IPS-18a (cell line): ENCODE data around the gene WDR76.

Experiments
- H3K27ac ChIP-seq: one replicate; pipeline ENCODE4 v1.5.1; 2013; ENCODE audit warnings: low read length
- H3K27me3 ChIP-seq: one replicate; pipeline ENCODE4 v1.6.1; 2013; ENCODE audit warnings: mild to moderate bottlenecking, low read length; ENCODE audit not compliant: control insufficient read depth, insufficient read depth
- H3K36me3 ChIP-seq: one replicate; pipeline ENCODE4 v1.6.1; 2013; ENCODE audit warnings: low read depth, low read length; ENCODE audit not compliant: control insufficient read depth
- H3K4me1 ChIP-seq: one replicate; pipeline ENCODE4 v1.6.1; 2013; ENCODE audit warnings: low read depth, low read length; ENCODE audit not compliant: control insufficient read depth
- H3K4me3 ChIP-seq: one replicate; pipeline ENCODE4 v1.5.1; 2013; ENCODE audit warnings: low read length
- H3K9ac ChIP-seq: one replicate; pipeline ENCODE4 v1.6.1; 2013; ENCODE audit warnings: mild to moderate bottlenecking, low read length, moderate library complexity
- H3K9me3 ChIP-seq: one replicate; pipeline ENCODE4 v1.6.1; 2013; ENCODE audit warnings: low read depth, low read length; ENCODE audit not compliant: control insufficient read depth

Gene WDR76

GRCh38 chr15:43881245-43881644 lies 54.4 kb downstream of the WDR76 start:
- Histone ChIP-seq H3K4me1 (peaks cover 17% of the 10 kb centered on the region), H3K36me3 (no peaks in the 10 kb centered on the region), H3K4me3 (no peak overlapping the region), H3K9ac (no peak overlapping the region), H3K9me3 (no peaks in the 10 kb centered on the region), H3K27ac (no peak overlapping the region), H3K27me3 (no peaks in the 10 kb centered on the region)

- H3K36me3 ChIP-seq, result no peaks in the 10 kb centered on the region
- H3K4me1 ChIP-seq, result peaks cover 17% of the 10 kb centered on the region
- H3K27ac ChIP-seq, result no peak overlapping the region
- no peak overlapping the region for H3K9ac ChIP-seq
- H3K27me3 ChIP-seq, result no peaks in the 10 kb centered on the region
- H3K4me3 ChIP-seq, result no peak overlapping the region
- no peaks in the 10 kb centered on the region for H3K9me3 ChIP-seq
Observed at GRCh38 chr15:43881944-43882343, 55.1 kb downstream of the WDR76 start.

GRCh38 chr15:43883571-43883970 lies 56.8 kb downstream of the WDR76 start:
- H3K27ac ChIP-seq, result no peak overlapping the region
- H3K27me3 ChIP-seq, result no peaks in the 10 kb centered on the region
- no peaks in the 10 kb centered on the region for H3K9me3 ChIP-seq
- H3K36me3 ChIP-seq, result peaks cover 8% of the 10 kb centered on the region
- H3K9ac ChIP-seq, result no peak overlapping the region
- no peak overlapping the region for H3K4me3 ChIP-seq
- peaks cover 17% of the 10 kb centered on the region for H3K4me1 ChIP-seq

GRCh38 chr15:43886558-43886957 lies 59.8 kb downstream of the WDR76 start:
- no peaks in the 10 kb centered on the region for H3K27me3 ChIP-seq
- peaks cover 4% of the 10 kb centered on the region for H3K4me1 ChIP-seq
- no peak overlapping the region for H3K9ac ChIP-seq
- no peak overlapping the region for H3K4me3 ChIP-seq
- no peak overlapping the region for H3K27ac ChIP-seq
- peaks cover 8% of the 10 kb centered on the region for H3K36me3 ChIP-seq
- no peaks in the 10 kb centered on the region for H3K9me3 ChIP-seq

GRCh38 chr15:43887901-43888300 lies 61.1 kb downstream of the WDR76 start:
- Histone ChIP-seq H3K4me1 (no peaks in the 10 kb centered on the region), H3K27me3 (no peaks in the 10 kb centered on the region), H3K9ac (no peak overlapping the region), H3K9me3 (no peaks in the 10 kb centered on the region), H3K27ac (no peak overlapping the region), H3K36me3 (peaks cover 8% of the 10 kb centered on the region), H3K4me3 (no peak overlapping the region)

- no peaks in the 10 kb centered on the region for H3K9me3 ChIP-seq
- no peak overlapping the region for H3K4me3 ChIP-seq
- H3K4me1 ChIP-seq, result no peaks in the 10 kb centered on the region
- no peaks in the 10 kb centered on the region for H3K27me3 ChIP-seq
- no peak overlapping the region for H3K27ac ChIP-seq
- H3K9ac ChIP-seq, result no peak overlapping the region
- peaks cover 8% of the 10 kb centered on the region for H3K36me3 ChIP-seq
Observed at GRCh38 chr15:43889042-43889441, 62.2 kb downstream of the WDR76 start.

- Histone ChIP-seq H3K36me3 (no peaks in the 10 kb centered on the region), H3K9ac (no peak overlapping the region), H3K9me3 (no peaks in the 10 kb centered on the region), H3K4me1 (no peaks in the 10 kb centered on the region), H3K27ac (no peak overlapping the region), H3K4me3 (no peak overlapping the region), H3K27me3 (no peaks in the 10 kb centered on the region)
Observed at GRCh38 chr15:43893956-43894355, 67.2 kb downstream of the WDR76 start.

- Histone ChIP-seq H3K27me3 (no peaks in the 10 kb centered on the region), H3K36me3 (peaks cover 3% of the 10 kb centered on the region), H3K27ac (no peak overlapping the region), H3K9me3 (no peaks in the 10 kb centered on the region), H3K4me3 (no peak overlapping the region), H3K9ac (no peak overlapping the region), H3K4me1 (no peaks in the 10 kb centered on the region)
Observed at GRCh38 chr15:43895586-43895985, 68.8 kb downstream of the WDR76 start.

GRCh38 chr15:43896543-43896942 lies 69.7 kb downstream of the WDR76 start:
- Histone ChIP-seq H3K27me3 (no peaks in the 10 kb centered on the region), H3K27ac (no peak overlapping the region), H3K36me3 (peaks cover 3% of the 10 kb centered on the region), H3K4me1 (no peaks in the 10 kb centered on the region), H3K4me3 (no peak overlapping the region), H3K9me3 (no peaks in the 10 kb centered on the region), H3K9ac (no peak overlapping the region)

- Histone ChIP-seq H3K9me3 (no peaks in the 10 kb centered on the region), H3K27me3 (no peaks in the 10 kb centered on the region), H3K4me1 (peaks cover 5% of the 10 kb centered on the region), H3K27ac (no peak overlapping the region), H3K36me3 (peaks cover 3% of the 10 kb centered on the region), H3K9ac (no peak overlapping the region), H3K4me3 (no peak overlapping the region)
Observed at GRCh38 chr15:43898891-43899290, 72.1 kb downstream of the WDR76 start.

GRCh38 chr15:43899928-43900327 lies 73.1 kb downstream of the WDR76 start:
- Histone ChIP-seq H3K9ac (no peak overlapping the region), H3K36me3 (peaks cover 3% of the 10 kb centered on the region), H3K4me1 (peaks cover 8% of the 10 kb centered on the region), H3K9me3 (no peaks in the 10 kb centered on the region), H3K27me3 (no peaks in the 10 kb centered on the region), H3K4me3 (no peak overlapping the region), H3K27ac (no peak overlapping the region)

- Histone ChIP-seq H3K4me3 (no peak overlapping the region), H3K27me3 (no peaks in the 10 kb centered on the region), H3K36me3 (peaks cover 7% of the 10 kb centered on the region), H3K9ac (no peak overlapping the region), H3K9me3 (no peaks in the 10 kb centered on the region), H3K4me1 (peaks cover 8% of the 10 kb centered on the region), H3K27ac (no peak overlapping the region)
Observed at GRCh38 chr15:43900996-43901395, 74.2 kb downstream of the WDR76 start.
